Trophoblast cell (in vitro differentiated cells and primary cell): ENCODE data around the gene POU2F1.

Experiments
- DNase-seq, 2 donors: peaks; one replicate each; pipeline ENCODE4 v3.0.0-alpha.2; 2016
- H2AFZ ChIP-seq: 2 replicates; pipeline ENCODE4 v1.6.1; 2013; ENCODE audit warnings: low read length, moderate library complexity, mild to moderate bottlenecking; ENCODE audit not compliant: insufficient read depth, poor library complexity
- H2AK5ac ChIP-seq: 2 replicates; pipeline ENCODE4 v1.6.1; 2013; ENCODE audit warnings: mild to moderate bottlenecking, low read length
- H2BK120ac ChIP-seq: 2 replicates; pipeline ENCODE4 v1.6.1; 2013; ENCODE audit warnings: low read length, mild to moderate bottlenecking, moderate library complexity; ENCODE audit not compliant: insufficient read depth, poor library complexity
- H2BK12ac ChIP-seq: 2 replicates; pipeline ENCODE4 v1.6.1; 2013; ENCODE audit warnings: mild to moderate bottlenecking, low read length, moderate library complexity
- H2BK5ac ChIP-seq: 2 replicates; pipeline ENCODE4 v1.6.1; 2013; ENCODE audit warnings: low read length, low read depth, moderate library complexity, mild to moderate bottlenecking; ENCODE audit not compliant: poor library complexity
- H3K14ac ChIP-seq: 2 replicates; pipeline ENCODE4 v1.6.1; 2013; ENCODE audit warnings: mild to moderate bottlenecking, low read length
- H3K18ac ChIP-seq: 2 replicates; pipeline ENCODE4 v1.6.1; 2013; ENCODE audit warnings: mild to moderate bottlenecking, low read length
- H3K23ac ChIP-seq: 2 replicates; pipeline ENCODE4 v1.6.1; 2013; ENCODE audit warnings: low read length
- H3K27ac ChIP-seq: 2 replicates; pipeline ENCODE4 v1.5.1; 2013; ENCODE audit warnings: low read depth, mild to moderate bottlenecking, inconsistent platforms, low read length, moderate library complexity
- H3K27me3 ChIP-seq: 2 replicates; pipeline ENCODE4 v1.6.1; 2013; ENCODE audit warnings: inconsistent platforms, mild to moderate bottlenecking, low read length, moderate library complexity; ENCODE audit not compliant: insufficient read depth
- H3K36me3 ChIP-seq, 2 experiments: 1 replicate in 1 of 2; 2 replicates in 1 of 2; pipeline ENCODE4 v1.6.1; 2013; ENCODE audit warnings: low read length in 2 of 2, mild to moderate bottlenecking in 2 of 2, moderate library complexity in 1 of 2; ENCODE audit not compliant: insufficient read depth in 2 of 2, control insufficient read depth in 1 of 2
- H3K4ac ChIP-seq: 2 replicates; pipeline ENCODE4 v1.6.1; 2013; ENCODE audit warnings: low read depth, mild to moderate bottlenecking, low read length, moderate library complexity
- H3K4me1 ChIP-seq, 2 experiments: 1 replicate in 1 of 2; 2 replicates in 1 of 2; pipeline ENCODE4 v1.6.1; 2013; ENCODE audit warnings: low read length in 2 of 2, mild to moderate bottlenecking in 2 of 2, moderate library complexity in 1 of 2; ENCODE audit not compliant: insufficient read depth in 2 of 2, control insufficient read depth in 1 of 2
- H3K4me2 ChIP-seq: 2 replicates; pipeline ENCODE4 v1.6.1; 2013; ENCODE audit warnings: inconsistent platforms, mild to moderate bottlenecking, low read length, moderate library complexity
- H3K4me3 ChIP-seq: 2 replicates; pipeline ENCODE4 v1.5.1; 2013; ENCODE audit warnings: mild to moderate bottlenecking, low read depth, low read length, inconsistent platforms
- H3K79me1 ChIP-seq: one replicate; pipeline ENCODE4 v1.6.1; 2013; ENCODE audit warnings: low read length
- H3K79me2 ChIP-seq: 2 replicates; pipeline ENCODE4 v1.6.1; 2013; ENCODE audit warnings: low read length, mild to moderate bottlenecking; ENCODE audit not compliant: control insufficient read depth, insufficient read depth, poor library complexity
- H3K9ac ChIP-seq: 2 replicates; pipeline ENCODE4 v1.6.1; 2013; ENCODE audit warnings: mild to moderate bottlenecking, low read length
- H3K9me3 ChIP-seq: 2 replicates; pipeline ENCODE4 v1.6.1; 2013; ENCODE audit warnings: low read depth, mild to moderate bottlenecking, control low read depth, inconsistent platforms, low read length; ENCODE audit not compliant: insufficient read depth
- H4K12ac ChIP-seq: 2 replicates; pipeline ENCODE4 v1.6.1; 2013; ENCODE audit warnings: low read depth, mild to moderate bottlenecking, low read length, moderate library complexity
- H4K8ac ChIP-seq: 2 replicates; pipeline ENCODE4 v1.6.1; 2013; ENCODE audit warnings: low read depth, mild to moderate bottlenecking, low read length, moderate library complexity
- H4K91ac ChIP-seq: one replicate; pipeline ENCODE4 v1.6.1; 2013; ENCODE audit warnings: low read depth, mild to moderate bottlenecking, low read length, moderate library complexity
- WGBS: extraction: QIAGEN DNeasy Blood & Tissue Kit; methylation state at CpG from one replicate; pipeline ENCODE4 v1.1.7; 2013; ENCODE audit warnings: missing lambda C conversion rate; ENCODE audit not compliant: insufficient read length, insufficient coverage; ENCODE audit errors: extremely low coverage; 5-methylcytosine and 5-hydroxymethylcytosine counted together

Gene POU2F1

GRCh38 chr1:167367705-167368104 lies 147.0 kb downstream of the POU2F1 start:
- no peaks in the 10 kb centered on the region for H3K36me3 ChIP-seq
- H4K8ac ChIP-seq = no peak overlapping the region
- H4K12ac ChIP-seq = no peak overlapping the region
- no peak overlapping the region for H3K4ac ChIP-seq
- no peak overlapping the region for H3K9ac ChIP-seq
- no peaks in the 10 kb centered on the region for H3K27me3 ChIP-seq
- no peak overlapping the region for H2BK5ac ChIP-seq
- H2BK120ac ChIP-seq = no peak overlapping the region
- H3K23ac ChIP-seq = no peak overlapping the region
- H3K4me3 ChIP-seq = no peak overlapping the region
- H3K27ac ChIP-seq = no peak overlapping the region
- H2AK5ac ChIP-seq = no peak overlapping the region
- H2BK12ac ChIP-seq = no peak overlapping the region
- H4K91ac ChIP-seq = no peak overlapping the region
- no CpG with 5 or more reads among the region's 4 CpGs for WGBS
- no peaks in the 10 kb centered on the region for H3K4me1 ChIP-seq
- no peak overlapping the region for H3K4me2 ChIP-seq
- no peak overlapping the region for H3K18ac ChIP-seq
- H3K14ac ChIP-seq = no peak overlapping the region
- no peaks in the 10 kb centered on the region for H3K9me3 ChIP-seq
- no peaks in the 10 kb centered on the region for H3K79me2 ChIP-seq
- no peak overlapping the region for H2AFZ ChIP-seq
- no peak for DNase-seq
- H3K79me1 ChIP-seq = no peaks in the 10 kb centered on the region

- no peak for DNase-seq
- no peak overlapping the region for H2BK5ac ChIP-seq
- H3K18ac ChIP-seq = no peak overlapping the region
- no peak overlapping the region for H4K91ac ChIP-seq
- no peak overlapping the region for H3K23ac ChIP-seq
- no peak overlapping the region for H2AK5ac ChIP-seq
- H2AFZ ChIP-seq = no peak overlapping the region
- no peaks in the 10 kb centered on the region for H3K4me1 ChIP-seq
- no peak overlapping the region for H3K4ac ChIP-seq
- H3K9me3 ChIP-seq = no peaks in the 10 kb centered on the region
- H3K79me1 ChIP-seq = no peaks in the 10 kb centered on the region
- no peak overlapping the region for H2BK12ac ChIP-seq
- H3K79me2 ChIP-seq = no peaks in the 10 kb centered on the region
- H4K12ac ChIP-seq = no peak overlapping the region
- H3K36me3 ChIP-seq = no peaks in the 10 kb centered on the region
- no peak overlapping the region for H3K4me2 ChIP-seq
- H2BK120ac ChIP-seq = no peak overlapping the region
- H3K27me3 ChIP-seq = no peaks in the 10 kb centered on the region
- H3K4me3 ChIP-seq = no peak overlapping the region
- H3K14ac ChIP-seq = no peak overlapping the region
- H3K27ac ChIP-seq = no peak overlapping the region
- H3K9ac ChIP-seq = no peak overlapping the region
- no peak overlapping the region for H4K8ac ChIP-seq
Measured at GRCh38 chr1:167369175-167369574, 148.5 kb downstream of the POU2F1 start.

DNA sequence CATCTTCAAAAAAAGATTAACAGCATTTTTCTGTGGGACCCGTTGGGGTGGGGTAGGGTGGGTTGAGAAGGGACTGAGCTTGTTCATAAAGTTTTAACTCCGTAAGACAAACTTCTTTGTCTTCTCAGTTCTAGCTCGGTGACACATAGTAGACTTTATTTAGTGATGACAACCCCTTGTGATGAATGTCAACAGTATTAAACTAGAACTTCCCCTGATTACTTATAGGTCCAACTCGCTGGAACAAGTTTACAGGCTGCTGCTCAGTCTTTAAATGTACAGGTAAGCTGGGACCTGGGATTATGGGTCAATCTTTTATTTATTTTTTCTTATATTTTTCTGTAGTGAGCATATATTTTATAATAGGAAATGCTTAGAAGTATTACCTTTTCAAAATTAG lies 149.2 kb downstream of the POU2F1 start:
- H3K79me1 ChIP-seq = no peaks in the 10 kb centered on the region
- no peak overlapping the region for H4K91ac ChIP-seq
- no peak overlapping the region for H3K4ac ChIP-seq
- H3K9ac ChIP-seq = no peak overlapping the region
- WGBS = no CpG with 5 or more reads among the region's 4 CpGs
- H3K9me3 ChIP-seq = no peaks in the 10 kb centered on the region
- no peak for DNase-seq
- H2BK120ac ChIP-seq = no peak overlapping the region
- no peaks in the 10 kb centered on the region for H3K27me3 ChIP-seq
- no peak overlapping the region for H3K27ac ChIP-seq
- H3K14ac ChIP-seq = no peak overlapping the region
- no peak overlapping the region for H3K18ac ChIP-seq
- no peaks in the 10 kb centered on the region for H3K4me1 ChIP-seq
- no peak overlapping the region for H4K12ac ChIP-seq
- no peaks in the 10 kb centered on the region for H3K36me3 ChIP-seq
- no peak overlapping the region for H3K23ac ChIP-seq
- H3K4me2 ChIP-seq = no peak overlapping the region
- no peak overlapping the region for H2BK12ac ChIP-seq
- no peaks in the 10 kb centered on the region for H3K79me2 ChIP-seq
- no peak overlapping the region for H3K4me3 ChIP-seq
- H2BK5ac ChIP-seq = no peak overlapping the region
- no peak overlapping the region for H2AK5ac ChIP-seq
- H2AFZ ChIP-seq = no peak overlapping the region
- H4K8ac ChIP-seq = no peak overlapping the region

GRCh38 chr1:167371030-167371429 lies 150.3 kb downstream of the POU2F1 start:
- no CpG with 5 or more reads among the region's 4 CpGs for WGBS
- no peaks in the 10 kb centered on the region for H3K4me1 ChIP-seq

More at GRCh38 chr1:167371030-167371429, 150.3 kb downstream of the POU2F1 start:
- no peak overlapping the region for H3K9ac ChIP-seq
- no peak overlapping the region for H4K12ac ChIP-seq
- no peak overlapping the region for H3K4me3 ChIP-seq
- no peak overlapping the region for H3K4me2 ChIP-seq
- no peak overlapping the region for H3K27ac ChIP-seq
- H4K91ac ChIP-seq = no peak overlapping the region
- DNase-seq = no peak
- no peaks in the 10 kb centered on the region for H3K27me3 ChIP-seq
- H2BK120ac ChIP-seq = no peak overlapping the region
- no peak overlapping the region for H3K14ac ChIP-seq
- H3K79me1 ChIP-seq = no peaks in the 10 kb centered on the region
- no peaks in the 10 kb centered on the region for H3K9me3 ChIP-seq
- no peaks in the 10 kb centered on the region for H3K79me2 ChIP-seq
- H2AK5ac ChIP-seq = no peak overlapping the region
- H4K8ac ChIP-seq = no peak overlapping the region
- no peak overlapping the region for H3K23ac ChIP-seq
- H3K18ac ChIP-seq = no peak overlapping the region
- no peak overlapping the region for H3K4ac ChIP-seq
- H3K36me3 ChIP-seq = no peaks in the 10 kb centered on the region
- H2BK12ac ChIP-seq = no peak overlapping the region
- no peak overlapping the region for H2AFZ ChIP-seq
- no peak overlapping the region for H2BK5ac ChIP-seq
